Measurements from ENCODE around the gene GIGYF2.

The GIGYF2 gene

GRCh38 chr2:232894251-232894650 lies 197.1 kb downstream of the GIGYF2 start:
- no peaks in the 10 kb centered on the region for H3K9me3 ChIP-seq (ENCODE audit: insufficient read depth, low read length, severe bottlenecking)
- H3K27ac ChIP-seq (ENCODE audit: low read length), result no peak overlapping the region
- TF ChIP-seq CTCF (IDR thresholded peaks at IDR 0.05; ENCODE audit: borderline replicate concordance, extremely low read depth, low read length, poor library complexity, severe bottlenecking) (no peak), EZH2 (IDR thresholded peaks at IDR 0.05; ENCODE audit: borderline replicate concordance, low read depth, low read length, severe bottlenecking) (no peak)
- H3K36me3 ChIP-seq (ENCODE audit: insufficient read depth, low read length), result no peaks in the 10 kb centered on the region
- H2AFZ ChIP-seq (ENCODE audit: low read depth, low read length), result no peak overlapping the region
- no peaks in the 10 kb centered on the region for H3K27me3 ChIP-seq (ENCODE audit: insufficient read depth, low read length, poor library complexity)
- DNase-seq (no peak), ATAC-seq (ENCODE audit: insufficient read depth, low read depth) (no peak)
- H3K79me2 ChIP-seq (ENCODE audit: insufficient read depth, low read length), result no peaks in the 10 kb centered on the region
- H3K9ac ChIP-seq (ENCODE audit: low read depth, low read length), result no peak overlapping the region
- H3K4me3 ChIP-seq (ENCODE audit: low read depth in 1 of 2, low read length in 2 of 2), result no peak overlapping the region
- peaks cover 2% of the 10 kb centered on the region; the same call in 1 of the 2 replicates for H4K20me1 ChIP-seq (ENCODE audit: insufficient read depth, low read length)
- no peaks in the 10 kb centered on the region for H3K4me1 ChIP-seq (ENCODE audit: insufficient read depth, low read length)
- H3K4me2 ChIP-seq (ENCODE audit: insufficient read depth, low read length), result no peak overlapping the region

GRCh38 chr2:232894746-232895145 lies 197.6 kb downstream of the GIGYF2 start:
- no peaks in the 10 kb centered on the region for H3K36me3 ChIP-seq (ENCODE audit: insufficient read depth, low read length)
- H3K9me3 ChIP-seq (ENCODE audit: insufficient read depth, low read length, severe bottlenecking), result no peaks in the 10 kb centered on the region
- no peak overlapping the region for H3K27ac ChIP-seq (ENCODE audit: low read length)
- no peak overlapping the region for H3K4me2 ChIP-seq (ENCODE audit: insufficient read depth, low read length)
- no peaks in the 10 kb centered on the region for H3K4me1 ChIP-seq (ENCODE audit: insufficient read depth, low read length)
- no peak for TF ChIP-seq CTCF (IDR thresholded peaks at IDR 0.05; ENCODE audit: borderline replicate concordance, extremely low read depth, low read length, poor library complexity, severe bottlenecking)
- TF ChIP-seq EZH2 (IDR thresholded peaks at IDR 0.05; ENCODE audit: borderline replicate concordance, low read depth, low read length, severe bottlenecking), result no peak
- H4K20me1 ChIP-seq (ENCODE audit: insufficient read depth, low read length), result peaks cover 1% of the 10 kb centered on the region; the same call in 1 of the 2 replicates
- no peak overlapping the region for H3K4me3 ChIP-seq (ENCODE audit: low read depth in 1 of 2, low read length in 2 of 2)
- H3K9ac ChIP-seq (ENCODE audit: low read depth, low read length), result no peak overlapping the region
- no peak for ATAC-seq (ENCODE audit: insufficient read depth, low read depth)
- H3K79me2 ChIP-seq (ENCODE audit: insufficient read depth, low read length), result no peaks in the 10 kb centered on the region
- DNase-seq, result no peak
- H2AFZ ChIP-seq (ENCODE audit: low read depth, low read length), result no peak overlapping the region
- no peaks in the 10 kb centered on the region for H3K27me3 ChIP-seq (ENCODE audit: insufficient read depth, low read length, poor library complexity)

- Histone ChIP-seq H3K27ac (ENCODE audit: low read length) (no peak overlapping the region), H3K9ac (ENCODE audit: low read depth, low read length) (no peak overlapping the region), H3K36me3 (ENCODE audit: insufficient read depth, low read length) (no peaks in the 10 kb centered on the region), H3K4me2 (ENCODE audit: insufficient read depth, low read length) (no peak overlapping the region), H4K20me1 (ENCODE audit: insufficient read depth, low read length) (no peaks in the 10 kb centered on the region), H3K4me1 (ENCODE audit: insufficient read depth, low read length) (no peaks in the 10 kb centered on the region), H3K79me2 (ENCODE audit: insufficient read depth, low read length) (no peaks in the 10 kb centered on the region), H3K27me3 (ENCODE audit: insufficient read depth, low read length, poor library complexity) (no peaks in the 10 kb centered on the region), H2AFZ (ENCODE audit: low read depth, low read length) (no peak overlapping the region), H3K9me3 (ENCODE audit: insufficient read depth, low read length, severe bottlenecking) (no peaks in the 10 kb centered on the region), H3K4me3 (ENCODE audit: low read depth in 1 of 2, low read length in 2 of 2) (no peak overlapping the region)
- ATAC-seq (ENCODE audit: insufficient read depth, low read depth) (no peak), DNase-seq (no peak)
- TF ChIP-seq EZH2 (IDR thresholded peaks at IDR 0.05; ENCODE audit: borderline replicate concordance, low read depth, low read length, severe bottlenecking), result no peak
- TF ChIP-seq CTCF (IDR thresholded peaks at IDR 0.05; ENCODE audit: borderline replicate concordance, extremely low read depth, low read length, poor library complexity, severe bottlenecking), result no peak
Observed at GRCh38 chr2:232896111-232896510, 199.0 kb downstream of the GIGYF2 start.
